LNCaP clone FGC (cell line): Measurements from ENCODE around the gene FGA.

Experiments
- DNase-seq: peaks from one replicate; pipeline ENCODE4 v3.0.0-alpha.2; 2011; ENCODE audit warnings: low read depth
- H3K4me3 ChIP-seq: 2 replicates; pipeline ENCODE4 v1.5.1; 2011; ENCODE audit warnings: mild to moderate bottlenecking, low read depth, low read length, control low read depth
- CTCF ChIP-seq: IDR thresholded peaks from 2 replicates; pipeline ENCODE4 v1.5.1; 2012; ENCODE audit warnings: mild to moderate bottlenecking; ENCODE audit not compliant: control insufficient read depth, insufficient read depth; ENCODE audit errors: extremely low read depth

Gene FGA

GRCh38 chr4:154559494-154560418 is 30.8 kb downstream of the FGA start:
- no peak overlapping the region for H3K4me3 ChIP-seq
- DNase-seq: peak; percentile 28
- peak; percentile 84 for TF ChIP-seq CTCF

- H3K4me3 ChIP-seq: no peak overlapping the region
- DNase-seq: no peak
- no peak for TF ChIP-seq CTCF
Observed at GRCh38 chr4:154559141-154559493, 31.4 kb downstream of the FGA start.

- H3K4me3 ChIP-seq: no peak overlapping the region
- peak; percentile 81 for TF ChIP-seq CTCF
- peak; percentile 62 for DNase-seq
Observed at GRCh38 chr4:154551872-154552686, 38.5 kb downstream of the FGA start.

GRCh38 chr4:154549894-154550790 is 40.4 kb downstream of the FGA start, which contains the start of gene PLRG1:
Gene PLRG1 (minus strand): TSS chr4:154550400. CDS start chr4:154550308, 92 bp downstream.
- DNase-seq: peak; percentile 67
- TF ChIP-seq CTCF: no peak
- H3K4me3 ChIP-seq: peak within 1 kb of the TSS; percentile 98

- no peak for TF ChIP-seq CTCF
- no peak for DNase-seq
- H3K4me3 ChIP-seq: no peak overlapping the region
Observed at GRCh38 chr4:154545689-154546088, 44.9 kb downstream of the FGA start.

GRCh38 chr4:154542271-154542879 is 48.2 kb downstream of the FGA start:
- no peak overlapping the region for H3K4me3 ChIP-seq
- no peak for TF ChIP-seq CTCF
- no peak for DNase-seq
